ENCODE measurements around the gene PROSER1. TPM values are rescaled to one million over a fixed set of nuclear protein-coding genes. Genes with fewer than 3 reads are reported as not detected.

The PROSER1 gene
- polyA plus RNA-seq, 4 donors, result 7.6 to 46.6 (median 14.9) TPM

DNA sequence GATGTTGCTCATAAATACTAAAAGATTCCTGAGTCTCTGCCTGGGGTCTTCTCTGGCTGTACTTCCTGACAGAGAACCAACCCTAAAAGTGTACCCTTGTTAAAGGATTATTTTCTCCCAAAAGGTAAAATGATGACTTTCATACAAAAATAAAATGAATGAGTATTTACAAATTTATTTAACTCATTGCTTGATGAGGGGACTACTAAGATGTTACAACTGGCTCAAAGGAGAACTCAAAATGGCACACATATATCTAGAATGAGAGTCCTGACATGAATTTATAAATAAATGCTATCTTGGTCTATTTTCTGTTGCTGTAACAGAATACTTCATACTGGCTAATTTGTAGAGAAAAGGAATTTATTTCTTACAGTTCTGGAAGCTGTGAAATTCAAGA, 77.7 kb downstream of the PROSER1 start:
- Histone ChIP-seq H3K9me3 (ENCODE audit: control insufficient read depth in 2 of 2, insufficient read depth in 1 of 2, low read depth in 1 of 2, low read length in 1 of 2) (peaks cover 0 to 2% of the 10 kb centered on the region in 2 donors), H3K27ac (ENCODE audit: low read depth in 1 of 3, low read length in 2 of 3) (no peak overlapping the region), H3K27me3 (ENCODE audit: control insufficient read depth in 3 of 3, insufficient read depth in 3 of 3, low read length in 3 of 3) (no peaks in the 10 kb centered on the region), H3K36me3 (ENCODE audit: control insufficient read depth in 3 of 3, insufficient read depth in 2 of 3, low read depth in 1 of 3, low read length in 3 of 3) (no peaks in the 10 kb centered on the region), H3K4me3 (ENCODE audit: low read depth in 1 of 3, low read length in 3 of 3) (no peak overlapping the region), H3K4me1 (ENCODE audit: control insufficient read depth in 3 of 3, insufficient read depth in 2 of 3, low read depth in 1 of 3, low read length in 2 of 3) (no peaks in the 10 kb centered on the region)
- FAIRE-seq (no peak), DNase-seq (no peak)

Other genes starting within 250 kb of the PROSER1 start
- not detected for gene STOML3, start 47.3 kb downstream of the PROSER1 start, polyA plus RNA-seq
- 100 to 1,000 TPM in 1 of 4 donors, 1 to 10 TPM in 3; 2.4 to 114 (median 6.3) TPM for gene NHLRC3, start 367 bp upstream of the PROSER1 start, polyA plus RNA-seq